Measurements from ENCODE around the gene COX6A2.
A peak's percentile ranks its signal among the peaks of the same experiment; 100 is the strongest.

Gene COX6A2

GRCh38 chr16:31435341-31436220 is 7.4 kb upstream of the COX6A2 start:
- H3K4me3 ChIP-seq: no peak overlapping the region
- TF ChIP-seq CTCF (IDR thresholded peaks at IDR 0.05): no peak
- peak in 1 of 2 donors; percentile 66 for DNase-seq
- H3K27ac ChIP-seq: no peak overlapping the region
- H3K9me3 ChIP-seq: no peaks in the 10 kb centered on the region
- no peaks in the 10 kb centered on the region for H3K27me3 ChIP-seq
- H3K36me3 ChIP-seq: peaks cover 0 to 14% (median 0%) of the 10 kb centered on the region in 3 donors
- H3K4me1 ChIP-seq: no peaks in the 10 kb centered on the region
- intact Hi-C loops (cut with DNase I; ENCODE audit: low total_unique reads): no loop called here

- peak in 1 of 2 donors; percentile 32 for DNase-seq
- peaks cover 0 to 14% of the 10 kb centered on the region in 2 donors for H3K27me3 ChIP-seq
- no peaks in the 10 kb centered on the region for H3K9me3 ChIP-seq
- intact Hi-C loops (cut with DNase I; ENCODE audit: low total_unique reads): no loop called here
- TF ChIP-seq CTCF (IDR thresholded peaks at IDR 0.05): no peak
- no peak overlapping the region for H3K27ac ChIP-seq
- H3K36me3 ChIP-seq: peaks cover 0 to under 1% (median 0%) of the 10 kb centered on the region in 3 donors
- peaks cover 0 to 9% (median 3%) of the 10 kb centered on the region in 4 donors for H3K4me1 ChIP-seq
- no peak overlapping the region for H3K4me3 ChIP-seq
Measured at GRCh38 chr16:31430380-31431052, 2.4 kb upstream of the COX6A2 start.

GRCh38 chr16:31429796-31430195 is 1.6 kb upstream of the COX6A2 start:
- Histone ChIP-seq H3K4me1 (peaks cover 0 to 9% (median 3%) of the 10 kb centered on the region in 4 donors), H3K27me3 (peaks cover 0 to 14% of the 10 kb centered on the region in 2 donors), H3K4me3 (no peak overlapping the region), H3K36me3 (no peaks in the 10 kb centered on the region), H3K9me3 (no peaks in the 10 kb centered on the region), H3K27ac (no peak overlapping the region)
- no peak for DNase-seq
- intact Hi-C loops (cut with DNase I; ENCODE audit: low total_unique reads): no loop called here
- no peak for TF ChIP-seq CTCF (IDR thresholded peaks at IDR 0.05)

- H3K9me3 ChIP-seq: no peaks in the 10 kb centered on the region
- intact Hi-C loops (cut with DNase I; ENCODE audit: low total_unique reads): no loop called here
- H3K27me3 ChIP-seq: peaks cover 0 to 14% of the 10 kb centered on the region in 2 donors
- TF ChIP-seq CTCF (IDR thresholded peaks at IDR 0.05): no peak
- H3K4me3 ChIP-seq: no peak overlapping the region
- H3K27ac ChIP-seq: no peak overlapping the region
- H3K36me3 ChIP-seq: no peaks in the 10 kb centered on the region
- DNase-seq: peak in 1 of 2 donors; percentile 9
- peaks cover 0 to 9% (median 3%) of the 10 kb centered on the region in 4 donors for H3K4me1 ChIP-seq
Measured at GRCh38 chr16:31429314-31429713, 1.2 kb upstream of the COX6A2 start.

GRCh38 chr16:31428638-31429247 is 583 bp upstream of the COX6A2 start:
- Histone ChIP-seq H3K27me3 (peaks cover 0 to 14% of the 10 kb centered on the region in 2 donors), H3K4me1 (peaks cover 0 to 9% (median 3%) of the 10 kb centered on the region in 4 donors), H3K9me3 (no peaks in the 10 kb centered on the region), H3K4me3 (no peak overlapping the region), H3K27ac (no peak overlapping the region), H3K36me3 (no peaks in the 10 kb centered on the region)
- TF ChIP-seq CTCF (IDR thresholded peaks at IDR 0.05): no peak
- DNase-seq: peak in 1 of 2 donors; percentile 25
- intact Hi-C loops (cut with DNase I; ENCODE audit: low total_unique reads): no loop called here

All from tibial artery (tissue), 4 donors.